Stimulated activated CD4-positive, alpha-beta T cell treated with anti-CD3 and anti-CD28 coated beads, Interleukin-15, amount 100 ng/mL, for 1 hour (primary cell): ENCODE measurements around the gene RCC2.
"Not testable (repeated sequence)": the region's sequence is repeated elsewhere in the genome, so short reads cannot be mapped to it uniquely, and the experiment has no call there.

Experiments
- DNase-seq, 2 donors: peaks; one replicate each; pipeline ENCODE4 v3.0.0-alpha.2; 2020; ENCODE audit warnings: low read depth in 1 of 2, low spot score in 1 of 2

Gene RCC2

GRCh38 chr1:17439250-17440073, at the start of gene RCC2:
TSS of gene RCC2 (minus strand) at chr1:17439677. CDS start at chr1:17438514, 1,163 bp downstream.
- DNase-seq, result peak; percentile 49 to 67

GRCh38 chr1:17486242-17486641, 46.8 kb upstream of the RCC2 start:
- DNase-seq, result no peak

- no peak for DNase-seq
Observed at GRCh38 chr1:17485281-17485680, 45.8 kb upstream of the RCC2 start.

GRCh38 chr1:17481981-17482380, 42.5 kb upstream of the RCC2 start:
- not testable (repeated sequence) for DNase-seq

GRCh38 chr1:17480846-17481245, 41.4 kb upstream of the RCC2 start:
- DNase-seq, result no peak

- no peak for DNase-seq
Observed at GRCh38 chr1:17475752-17476151, 36.3 kb upstream of the RCC2 start.

- DNase-seq, result not testable (repeated sequence)
Observed at GRCh38 chr1:17474836-17475555, 35.5 kb upstream of the RCC2 start.

GRCh38 chr1:17472814-17473213, 33.3 kb upstream of the RCC2 start:
- DNase-seq, result no peak

- no peak for DNase-seq
Observed at GRCh38 chr1:17471393-17471792, 31.9 kb upstream of the RCC2 start.

- DNase-seq, result no peak
Observed at GRCh38 chr1:17470021-17470799, 30.7 kb upstream of the RCC2 start.

GRCh38 chr1:17468357-17469265, 29.1 kb upstream of the RCC2 start:
- not testable (repeated sequence) for DNase-seq

GRCh38 chr1:17466359-17466758, 26.9 kb upstream of the RCC2 start:
- DNase-seq, result no peak

- DNase-seq, result no peak
Observed at GRCh38 chr1:17465228-17465627, 25.8 kb upstream of the RCC2 start.

GRCh38 chr1:17463991-17464390, 24.5 kb upstream of the RCC2 start:
- DNase-seq, result no peak

GRCh38 chr1:17462669-17463068, 23.2 kb upstream of the RCC2 start:
- DNase-seq, result no peak

GRCh38 chr1:17460219-17460618, 20.7 kb upstream of the RCC2 start:
- DNase-seq, result no peak

- DNase-seq, result no peak
Observed at GRCh38 chr1:17458794-17459193, 19.3 kb upstream of the RCC2 start.

GRCh38 chr1:17452686-17453085, 13.2 kb upstream of the RCC2 start:
- no peak for DNase-seq

GRCh38 chr1:17452203-17452602, 12.7 kb upstream of the RCC2 start:
- DNase-seq, result not testable (repeated sequence)

GRCh38 chr1:17451731-17452130, 12.3 kb upstream of the RCC2 start:
- DNase-seq, result no peak
